H9 (cell line): ENCODE data around the gene PARPBP. TPM values are rescaled to one million over a fixed set of nuclear protein-coding genes. Genes with fewer than 3 reads are reported as not detected.

Source experiments
- DNase-seq: peaks from one replicate; pipeline ENCODE4 v3.0.0-alpha.2; 2017
- H2AFZ ChIP-seq: one replicate; pipeline ENCODE4 v1.6.1; 2013; ENCODE audit warnings: mild to moderate bottlenecking, low read length, control low read depth, moderate library complexity
- H2AK5ac ChIP-seq: 2 replicates; pipeline ENCODE4 v1.6.1; 2013; ENCODE audit warnings: low read length, control low read depth, mixed read lengths; ENCODE audit not compliant: insufficient read length
- H2BK120ac ChIP-seq: one replicate; pipeline ENCODE4 v1.6.1; 2013; ENCODE audit warnings: low read depth, mild to moderate bottlenecking, low read length, control low read depth, inconsistent platforms; ENCODE audit not compliant: poor library complexity, severe bottlenecking
- H2BK12ac ChIP-seq: 2 replicates; pipeline ENCODE4 v1.6.1; 2013; ENCODE audit warnings: low read length, control low read depth, mixed read lengths, low read depth; ENCODE audit not compliant: insufficient read length
- H2BK15ac ChIP-seq: 2 replicates; pipeline ENCODE4 v1.6.1; 2013; ENCODE audit warnings: low read depth, low read length, control low read depth
- H2BK20ac ChIP-seq: one replicate; pipeline ENCODE4 v1.6.1; 2013; ENCODE audit warnings: low read depth, mild to moderate bottlenecking, low read length, control low read depth, inconsistent platforms; ENCODE audit not compliant: poor library complexity, severe bottlenecking
- H2BK5ac ChIP-seq: 2 replicates; pipeline ENCODE4 v1.6.1; 2013; ENCODE audit warnings: low read length, control low read depth, mixed read lengths; ENCODE audit not compliant: insufficient read length
- H3K14ac ChIP-seq: 2 replicates; pipeline ENCODE4 v1.6.1; 2013; ENCODE audit warnings: low read length, control low read depth; ENCODE audit not compliant: insufficient read depth
- H3K18ac ChIP-seq: 2 replicates; pipeline ENCODE4 v1.6.1; 2013; ENCODE audit warnings: low read depth, mild to moderate bottlenecking, mixed read lengths, low read length, control low read depth; ENCODE audit not compliant: insufficient read length
- H3K23ac ChIP-seq: 2 replicates; pipeline ENCODE4 v1.6.1; 2013; ENCODE audit warnings: low read length, control low read depth, mixed read lengths, low read depth; ENCODE audit not compliant: insufficient read length
- H3K23me2 ChIP-seq: 2 replicates; pipeline ENCODE4 v1.6.1; 2013; ENCODE audit warnings: low read depth, mild to moderate bottlenecking, mixed read lengths, low read length, control low read depth; ENCODE audit not compliant: insufficient read length, poor library complexity, severe bottlenecking
- H3K27ac ChIP-seq: 2 replicates; pipeline ENCODE4 v1.5.1; 2013; ENCODE audit warnings: low read length, control low read depth, mixed read lengths, low read depth; ENCODE audit not compliant: insufficient read length
- H3K27me3 ChIP-seq: 2 replicates; pipeline ENCODE4 v1.6.1; 2013; ENCODE audit warnings: low read length, control low read depth, inconsistent platforms; ENCODE audit not compliant: insufficient read depth
- H3K4ac ChIP-seq: 2 replicates; pipeline ENCODE4 v1.6.1; 2013; ENCODE audit warnings: low read depth, mild to moderate bottlenecking, control low read depth, inconsistent platforms, low read length, moderate library complexity
- H3K4me1 ChIP-seq: 2 replicates; pipeline ENCODE4 v1.6.1; 2013; ENCODE audit warnings: low read length, control low read depth, inconsistent platforms; ENCODE audit not compliant: insufficient read depth
- H3K4me2 ChIP-seq: 2 replicates; pipeline ENCODE4 v1.6.1; 2013; ENCODE audit warnings: low read length, control low read depth, mixed read lengths; ENCODE audit not compliant: insufficient read length, insufficient read depth
- H3K56ac ChIP-seq: 2 replicates; pipeline ENCODE4 v1.6.1; 2013; ENCODE audit warnings: low read depth, mild to moderate bottlenecking, mixed read lengths, low read length, control low read depth; ENCODE audit not compliant: insufficient read length
- H3K79me1 ChIP-seq: 2 replicates; pipeline ENCODE4 v1.6.1; 2013; ENCODE audit warnings: low read depth, mild to moderate bottlenecking, moderate library complexity, low read length, control low read depth, inconsistent platforms; ENCODE audit not compliant: insufficient read depth, poor library complexity, severe bottlenecking
- H3K79me2 ChIP-seq: 2 replicates; pipeline ENCODE4 v1.6.1; 2013; ENCODE audit warnings: low read length, control low read depth, inconsistent platforms; ENCODE audit not compliant: insufficient read depth
- H3K9ac ChIP-seq: 2 replicates; pipeline ENCODE4 v1.6.1; 2013; ENCODE audit warnings: low read length, control low read depth, mixed read lengths; ENCODE audit not compliant: insufficient read length; ENCODE audit errors: extremely low read depth
- H3K9me3 ChIP-seq: one replicate; pipeline ENCODE4 v1.6.1; 2013; ENCODE audit warnings: low read depth, low read length, inconsistent platforms; ENCODE audit not compliant: control insufficient read depth
- H3T11ph ChIP-seq: one replicate; pipeline ENCODE4 v1.6.1; 2013; ENCODE audit warnings: mild to moderate bottlenecking, low read length, control low read depth, inconsistent platforms
- H4K20me1 ChIP-seq: one replicate; pipeline ENCODE4 v1.6.1; 2013; ENCODE audit not compliant: control insufficient read depth, insufficient read length, insufficient read depth
- H4K5ac ChIP-seq: 2 replicates; pipeline ENCODE4 v1.6.1; 2013; ENCODE audit warnings: low read depth, mild to moderate bottlenecking, mixed read lengths, low read length, control low read depth; ENCODE audit not compliant: insufficient read length
- H4K8ac ChIP-seq: replicated peaks from 2 replicates; pipeline ENCODE4 v1.6.1; 2013; ENCODE audit warnings: low read length, control low read depth, mixed read lengths, low read depth; ENCODE audit not compliant: insufficient read length
- H4K91ac ChIP-seq: 2 replicates; pipeline ENCODE4 v1.6.1; 2013; ENCODE audit warnings: low read depth, mild to moderate bottlenecking, moderate library complexity, mixed read lengths, low read length, control low read depth; ENCODE audit not compliant: insufficient read length
- H3K27ac Mint-ChIP-seq, 3 experiments: 2 replicates in 2 of 3; 3 replicates in 1 of 3; pipeline ENCODE4 v1.8.0; 2020 to 2021; ENCODE audit warnings: mixed read lengths in 3 of 3, mild to moderate bottlenecking in 1 of 3, moderate library complexity in 1 of 3
- H3K27me3 Mint-ChIP-seq: 2 replicates; pipeline ENCODE4 v1.8.0; 2021; ENCODE audit warnings: low read depth, mild to moderate bottlenecking, moderate library complexity, mixed read lengths
- H3K36me3 Mint-ChIP-seq, 3 experiments: 2 replicates in 2 of 3; 3 replicates in 1 of 3; pipeline ENCODE4 v1.8.0; 2020 to 2021; ENCODE audit warnings: low read depth in 3 of 3, mixed read lengths in 3 of 3; ENCODE audit not compliant: insufficient read depth in 1 of 3
- H3K4me1 Mint-ChIP-seq, 2 experiments: 2 replicates each; pipeline ENCODE4 v1.8.0; 2020; ENCODE audit warnings: mixed read lengths in 2 of 2
- H3K4me3 Mint-ChIP-seq, 2 experiments: 2 replicates in 1 of 2; 3 replicates in 1 of 2; pipeline ENCODE4 v1.8.0; 2020 to 2021; ENCODE audit warnings: mild to moderate bottlenecking in 2 of 2, mixed read lengths in 2 of 2, moderate library complexity in 1 of 2
- H3K9me3 Mint-ChIP-seq, 2 experiments: 2 replicates in 1 of 2; 3 replicates in 1 of 2; pipeline ENCODE4 v1.8.0; 2020; ENCODE audit warnings: mild to moderate bottlenecking in 2 of 2, mixed read lengths in 2 of 2, moderate library complexity in 1 of 2
- CTCF ChIP-seq: fragments of 200-600 bp; sonication (generic); conservative IDR thresholded peaks from 3 replicates; pipeline ENCODE4 v1.8.0; 2021; ENCODE audit warnings: antibody characterized with exemption, mild to moderate bottlenecking
- WGBS: extraction: QIAGEN DNeasy Blood & Tissue Kit; methylation state at CpG from one replicate; pipeline ENCODE4 v1.1.7; 2013; ENCODE audit warnings: missing lambda C conversion rate, low lambda C conversion rate, mixed read lengths; ENCODE audit not compliant: insufficient read length; ENCODE audit errors: extremely low coverage; 5-methylcytosine and 5-hydroxymethylcytosine counted together
- total RNA-seq: library from RNA; stranded (reverse); gene quantifications from 2 replicates; pipeline ENCODE4 v1.2.1, GENCODE V29; 2021

PARPBP gene
- total RNA-seq, 1 experiment from 2014 or later: 32.1 TPM

DNA sequence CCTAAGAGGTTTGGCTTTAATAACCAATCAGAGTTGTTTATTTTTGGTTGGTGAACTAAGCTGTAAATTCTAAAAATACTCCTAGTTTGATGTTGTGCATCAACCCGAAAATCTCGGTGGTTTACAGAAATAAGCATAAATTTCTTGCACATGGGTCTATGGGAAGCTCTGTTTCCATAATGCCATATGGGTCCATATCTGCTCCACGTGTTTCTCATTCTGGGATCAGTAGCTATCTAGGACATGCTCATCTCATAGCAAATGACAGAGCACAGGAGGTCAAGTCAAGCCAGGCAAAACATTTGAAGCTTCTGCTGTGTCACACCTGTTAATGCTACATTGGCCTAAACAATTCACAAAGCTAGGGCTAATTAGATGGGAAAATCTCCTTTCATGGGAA, 23.1 kb upstream of the PARPBP start:
- H3K4ac ChIP-seq: no peak overlapping the region

More for the DNA sequence above, 23.1 kb upstream of the PARPBP start:
- Histone ChIP-seq H2BK12ac (no peak overlapping the region), H4K91ac (no peak overlapping the region), H3K23me2 (no peaks in the 10 kb centered on the region), H3K56ac (no peak overlapping the region), H2BK15ac (no peak overlapping the region), H3K9ac (no peak overlapping the region), H3T11ph (no peak overlapping the region), H3K4me2 (no peak overlapping the region), H3K27me3 (no peaks in the 10 kb centered on the region), H4K5ac (no peak overlapping the region), H3K79me1 (no peaks in the 10 kb centered on the region), H3K23ac (no peak overlapping the region), H3K27ac (no peak overlapping the region), H4K20me1 (no peaks in the 10 kb centered on the region), H2AFZ (no peak overlapping the region), H3K9me3 (no peaks in the 10 kb centered on the region), H2BK20ac (no peak overlapping the region), H3K4me1 (no peaks in the 10 kb centered on the region), H2BK5ac (no peak overlapping the region), H2AK5ac (no peak overlapping the region), H2BK120ac (no peak overlapping the region), H3K14ac (no peak overlapping the region), H4K8ac (no peak overlapping the region), H3K79me2 (no peaks in the 10 kb centered on the region), H3K18ac (no peak overlapping the region)
- H3K9me3 Mint-ChIP-seq: no peaks in the 10 kb centered on the region
- H3K36me3 Mint-ChIP-seq: peaks cover 2 to 29% (median 26%) of the 10 kb centered on the region in 3 experiments; a peak in 6 of 7 replicates
- no peak overlapping the region for H3K4me3 Mint-ChIP-seq
- DNase-seq: no peak
- no peak for TF ChIP-seq CTCF
- whole genome bisulfite sequencing: no CpG with 5 or more reads among the region's 3 CpGs
- no peaks in the 10 kb centered on the region for H3K27me3 Mint-ChIP-seq
- H3K27ac Mint-ChIP-seq: no peak overlapping the region
- H3K4me1 Mint-ChIP-seq: no peaks in the 10 kb centered on the region
